Coronary artery (tissue), 2 donors: ENCODE data around the gene UBP1.

Source experiments
- DNase-seq: peaks from one replicate; pipeline ENCODE4 v3.0.0-alpha.2; 2017; ENCODE audit warnings: low spot score
- H3K27ac ChIP-seq, 2 donors: fragments of 200-600 bp; sonication (generic); one replicate each; pipeline ENCODE4 v1.5.1; 2016 to 2019
- H3K4me3 ChIP-seq: fragments of 200-600 bp; sonication (generic); 2 replicates; pipeline ENCODE4 v1.5.1; 2016; ENCODE audit warnings: mild to moderate bottlenecking, moderate library complexity
- TF ChIP-seq, protein P1 (sequence below): fragments of 200-600 bp; sonication (generic); IDR thresholded peaks from one replicate; pipeline ENCODE4 v1.5.1; 2019; ENCODE audit warnings: antibody characterized with exemption

UBP1 gene

GRCh38 chr3:33440328-33441224 is at the start of gene UBP1:
Gene UBP1 (minus strand): TSS chr3:33440405. CDS start chr3:33439848, 557 bp downstream.
- Histone ChIP-seq H3K4me3 (peak within 1 kb of the TSS; percentile 99), H3K27ac (peak within 1 kb of the TSS; percentile 92 to 99)
- TF ChIP-seq, protein P1, sequence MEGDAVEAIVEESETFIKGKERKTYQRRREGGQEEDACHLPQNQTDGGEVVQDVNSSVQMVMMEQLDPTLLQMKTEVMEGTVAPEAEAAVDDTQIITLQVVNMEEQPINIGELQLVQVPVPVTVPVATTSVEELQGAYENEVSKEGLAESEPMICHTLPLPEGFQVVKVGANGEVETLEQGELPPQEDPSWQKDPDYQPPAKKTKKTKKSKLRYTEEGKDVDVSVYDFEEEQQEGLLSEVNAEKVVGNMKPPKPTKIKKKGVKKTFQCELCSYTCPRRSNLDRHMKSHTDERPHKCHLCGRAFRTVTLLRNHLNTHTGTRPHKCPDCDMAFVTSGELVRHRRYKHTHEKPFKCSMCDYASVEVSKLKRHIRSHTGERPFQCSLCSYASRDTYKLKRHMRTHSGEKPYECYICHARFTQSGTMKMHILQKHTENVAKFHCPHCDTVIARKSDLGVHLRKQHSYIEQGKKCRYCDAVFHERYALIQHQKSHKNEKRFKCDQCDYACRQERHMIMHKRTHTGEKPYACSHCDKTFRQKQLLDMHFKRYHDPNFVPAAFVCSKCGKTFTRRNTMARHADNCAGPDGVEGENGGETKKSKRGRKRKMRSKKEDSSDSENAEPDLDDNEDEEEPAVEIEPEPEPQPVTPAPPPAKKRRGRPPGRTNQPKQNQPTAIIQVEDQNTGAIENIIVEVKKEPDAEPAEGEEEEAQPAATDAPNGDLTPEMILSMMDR, result no peak
- peak; percentile 100 for DNase-seq

- Histone ChIP-seq H3K4me3 (no peak overlapping the region), H3K27ac (no peak overlapping the region)
- DNase-seq, result no peak
- TF ChIP-seq, protein P1, result no peak
These were observed 48.5 kb upstream of the UBP1 start for GRCh38 chr3:33488683-33489082.

- no peak for DNase-seq
- TF ChIP-seq, protein P1, result no peak
- no peak overlapping the region for H3K27ac ChIP-seq
- no peak overlapping the region for H3K4me3 ChIP-seq
These were observed 48.0 kb upstream of the UBP1 start for GRCh38 chr3:33488246-33488645.

DNA sequence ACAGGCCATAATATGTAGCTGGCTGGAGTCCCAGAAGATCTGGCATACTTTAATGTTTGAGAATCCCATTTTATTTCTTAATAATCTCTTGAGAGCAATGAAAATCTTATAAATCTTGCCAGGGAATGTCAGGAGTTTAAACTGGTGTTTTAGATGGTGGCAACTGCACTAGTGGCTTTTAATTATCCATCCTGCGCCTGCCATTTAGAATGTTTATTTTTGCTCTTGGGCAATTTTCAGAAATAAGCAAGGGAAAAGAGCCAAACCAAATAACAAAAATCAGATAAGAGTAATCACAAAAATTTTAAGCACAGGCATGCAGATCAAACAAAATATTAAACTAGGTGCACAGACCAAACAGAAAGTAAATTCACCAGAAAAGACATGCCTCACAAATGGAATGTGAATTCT is 41.9 kb upstream of the UBP1 start:
- no peak for DNase-seq
- H3K27ac ChIP-seq, result no peak overlapping the region
- no peak overlapping the region for H3K4me3 ChIP-seq
- TF ChIP-seq, protein P1, result no peak

- no peak overlapping the region for H3K4me3 ChIP-seq
- DNase-seq, result no peak
- TF ChIP-seq, protein P1, result no peak
- H3K27ac ChIP-seq, result no peak overlapping the region
These were observed 34.7 kb upstream of the UBP1 start for GRCh38 chr3:33474896-33475295.

DNA sequence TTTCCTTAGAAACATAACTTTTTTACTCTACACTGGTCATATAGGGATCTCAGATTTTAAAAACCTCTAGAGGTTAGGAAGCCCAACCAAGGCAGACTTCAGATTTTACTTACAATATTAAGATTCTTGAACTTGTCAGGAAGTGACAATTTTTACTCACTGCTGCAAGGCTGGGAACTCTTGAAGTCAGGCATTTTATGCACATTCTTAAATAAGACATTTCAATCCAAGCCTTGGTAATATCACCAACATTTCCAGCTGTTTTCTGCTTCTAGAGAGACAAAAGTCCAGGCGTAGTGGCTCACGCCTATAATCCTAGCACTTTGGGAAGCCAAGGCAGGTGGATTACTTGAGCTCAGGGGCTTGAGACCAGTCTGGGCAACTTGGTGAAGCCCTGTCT is 33.6 kb upstream of the UBP1 start:
- TF ChIP-seq, protein P1, result no peak
- Histone ChIP-seq H3K4me3 (no peak overlapping the region), H3K27ac (no peak overlapping the region)
- no peak for DNase-seq

DNA sequence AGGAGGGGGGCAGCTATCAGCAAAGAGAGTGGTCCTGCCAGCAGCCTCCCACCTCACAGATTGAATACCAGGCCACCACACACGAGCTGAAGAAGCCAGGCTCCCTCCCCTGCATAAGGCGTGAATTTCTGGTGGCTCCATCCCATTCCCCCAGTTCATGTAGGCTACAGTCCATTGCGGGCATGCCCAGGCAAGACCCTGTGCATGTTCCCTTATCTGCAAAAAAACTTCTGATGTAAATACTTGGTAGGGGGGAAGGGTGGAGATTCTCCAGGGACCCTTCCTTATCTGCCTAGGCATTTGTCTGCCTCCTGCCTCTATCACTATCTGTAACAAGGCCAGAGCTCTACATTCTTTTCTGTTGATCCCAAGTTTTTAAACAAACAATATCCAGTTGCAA is 27.6 kb upstream of the UBP1 start:
- H3K27ac ChIP-seq, result no peak overlapping the region
- no peak for DNase-seq
- TF ChIP-seq, protein P1, result no peak
- H3K4me3 ChIP-seq, result no peak overlapping the region
